ENCODE results near the gene SPATC1L. TPM values are rescaled to one million over a fixed set of nuclear protein-coding genes. Genes with fewer than 3 reads are reported as not detected.
"Not testable (repeated sequence)": the region's sequence is repeated elsewhere in the genome, so short reads cannot be mapped to it uniquely, and the experiment has no call there.

The SPATC1L gene
- total RNA-seq, 2 donors from 2014 or later, result 5.9 to 8.0 TPM

DNA sequence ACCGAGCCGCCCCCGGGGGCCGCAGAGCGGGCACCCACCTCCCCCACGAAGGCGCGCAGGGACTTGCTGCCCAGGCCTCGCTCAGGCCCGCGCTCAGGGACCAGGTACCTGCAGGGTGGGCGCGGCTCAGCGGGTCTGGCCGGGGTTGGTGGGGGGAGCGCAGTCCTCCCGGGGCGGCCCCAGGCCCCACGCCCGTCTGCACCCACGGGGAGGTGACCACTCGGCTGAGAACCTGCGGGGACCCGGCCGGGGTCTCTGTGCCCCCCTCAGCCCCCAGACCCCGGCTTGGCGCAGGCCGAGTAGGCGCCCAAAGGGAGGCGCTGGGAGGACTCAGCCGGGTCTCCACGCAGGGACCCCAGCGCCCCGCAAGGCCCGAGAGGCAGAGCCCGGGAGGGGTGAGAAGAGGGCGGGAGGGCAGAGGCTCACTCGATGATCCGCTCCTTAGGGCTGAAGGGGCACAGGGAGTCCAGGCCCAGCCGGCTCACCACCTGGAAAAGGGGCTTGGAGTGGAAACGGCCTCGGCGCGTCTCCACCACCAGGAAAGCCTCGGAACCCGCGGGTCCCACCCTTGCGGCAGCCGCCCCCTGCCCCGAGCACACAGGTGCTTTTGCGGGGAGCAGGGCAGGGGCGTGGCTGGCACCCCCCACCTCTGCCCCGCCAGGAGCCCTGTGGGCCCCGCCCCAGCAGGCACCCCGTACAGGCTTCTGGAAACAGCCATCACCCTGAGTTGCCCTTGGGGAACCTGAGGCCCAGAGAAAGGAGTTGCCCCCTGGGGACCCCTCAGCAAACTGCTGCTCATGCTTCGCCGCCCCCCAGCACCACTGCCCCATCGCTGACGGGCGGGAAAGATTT, 38.2 kb downstream of the SPATC1L start:
- intact Hi-C loops (cut with DNase I, micrococcal nuclease), result loop anchor here in 1 of 2 donors (10.0 kb wide), 1 partner anchor 79 kb away; the partner anchor contains the start of gene LSS
- peak in 1 of 2 donors; percentile 22 for DNase-seq
- ATAC-seq, result no peak

DNA sequence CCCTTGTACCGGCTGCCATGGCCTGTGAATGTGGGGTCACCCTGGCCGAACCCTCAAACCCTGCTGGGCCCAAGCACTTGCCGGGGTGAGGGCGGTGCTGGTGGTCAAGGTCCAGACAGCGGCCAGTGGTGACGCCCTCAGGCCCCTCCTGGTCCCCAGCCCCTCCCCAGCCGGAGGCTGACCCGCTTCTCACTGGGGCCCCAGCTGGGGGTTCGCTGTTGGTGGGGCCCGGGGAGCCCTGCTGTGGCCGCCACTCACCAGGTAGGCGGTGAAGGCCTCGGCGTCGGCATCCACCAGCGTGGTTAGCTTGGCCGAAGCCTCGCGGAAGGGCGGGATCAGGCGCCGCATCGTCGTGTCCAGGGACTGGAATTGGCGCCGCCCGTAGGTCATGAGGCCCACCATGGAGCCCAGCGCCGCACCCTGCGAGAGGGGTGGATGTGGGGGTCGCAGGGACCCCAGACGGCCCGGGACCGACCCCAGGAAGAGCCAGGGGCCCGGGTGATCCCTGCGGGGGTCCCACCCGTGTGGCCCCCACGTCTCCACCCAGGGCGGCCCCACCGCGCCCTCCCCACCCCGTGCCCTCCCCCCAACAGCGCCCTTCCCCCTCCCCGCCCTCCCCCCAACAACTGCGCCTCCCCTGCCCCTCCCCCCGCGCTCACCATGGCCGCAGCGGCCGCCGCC, 39.0 kb downstream of the SPATC1L start:
- no peak for ATAC-seq
- intact Hi-C loops (cut with DNase I, micrococcal nuclease), result loop anchor here in 1 of 2 donors (10.0 kb wide), 1 partner anchor 80 kb away; the partner anchor contains the start of gene LSS
- DNase-seq, result no peak

- ATAC-seq (no peak), DNase-seq (no peak)
- intact Hi-C loops (cut with DNase I, micrococcal nuclease), result loop anchor here in 1 of 2 donors (10.0 kb wide), 1 partner anchor 80 kb away; the partner anchor contains the start of gene LSS
These were observed 39.7 kb downstream of the SPATC1L start for GRCh38 chr21:46144464-46145070.

- DNase-seq, result no peak
- intact Hi-C loops (cut with DNase I, micrococcal nuclease), result loop anchor here in 1 of 2 donors (10.0 kb wide), 1 partner anchor 82 kb away; the partner anchor contains the start of gene LSS
- no peak for ATAC-seq
These were observed 41.4 kb downstream of the SPATC1L start for GRCh38 chr21:46142582-46143473.

DNA sequence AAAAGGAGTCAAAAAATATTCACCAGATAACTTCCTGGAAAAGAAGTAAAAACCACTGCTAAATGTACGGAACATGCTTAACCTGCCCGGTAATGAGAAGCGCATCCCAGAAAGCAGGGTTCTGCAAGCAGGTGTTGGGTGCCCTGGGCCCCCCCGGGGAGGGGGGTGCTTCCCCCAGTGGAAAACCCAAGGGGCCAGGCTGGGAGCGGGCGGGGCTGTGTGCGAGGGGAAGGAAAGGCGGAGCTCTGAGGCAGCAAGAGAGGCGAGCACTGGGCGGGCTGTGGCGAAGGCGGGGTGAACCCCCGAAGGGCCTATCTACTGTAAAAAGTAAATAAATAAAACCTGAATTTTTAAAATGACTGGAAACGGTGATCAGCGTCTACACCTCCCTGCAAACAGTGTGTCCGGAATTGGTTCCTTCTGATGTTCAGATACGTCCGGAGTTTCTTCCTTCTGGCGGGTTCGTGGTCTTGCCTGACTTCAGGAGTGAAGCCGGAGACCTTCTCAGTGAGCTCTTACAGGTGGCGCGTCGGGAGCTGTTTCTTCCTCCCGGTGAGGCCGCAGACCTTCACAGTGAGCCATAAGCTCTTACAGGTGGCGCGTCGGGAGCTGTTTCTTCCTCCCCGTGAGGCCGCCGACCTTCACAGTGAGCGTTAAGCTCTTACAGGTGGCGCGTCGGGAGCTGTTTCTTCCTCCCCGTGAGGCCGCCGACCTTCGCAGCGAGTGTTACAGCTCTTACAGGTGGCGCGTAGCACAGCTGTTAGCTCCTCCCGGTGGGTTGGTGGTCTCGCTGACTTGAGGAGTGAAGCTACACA, 42.3 kb downstream of the SPATC1L start:
- ATAC-seq (no peak), DNase-seq (no peak)
- intact Hi-C loops (cut with DNase I, micrococcal nuclease), result loop anchor here in 1 of 2 donors (10.0 kb wide), 1 partner anchor 83 kb away; the partner anchor contains the start of gene LSS

DNA sequence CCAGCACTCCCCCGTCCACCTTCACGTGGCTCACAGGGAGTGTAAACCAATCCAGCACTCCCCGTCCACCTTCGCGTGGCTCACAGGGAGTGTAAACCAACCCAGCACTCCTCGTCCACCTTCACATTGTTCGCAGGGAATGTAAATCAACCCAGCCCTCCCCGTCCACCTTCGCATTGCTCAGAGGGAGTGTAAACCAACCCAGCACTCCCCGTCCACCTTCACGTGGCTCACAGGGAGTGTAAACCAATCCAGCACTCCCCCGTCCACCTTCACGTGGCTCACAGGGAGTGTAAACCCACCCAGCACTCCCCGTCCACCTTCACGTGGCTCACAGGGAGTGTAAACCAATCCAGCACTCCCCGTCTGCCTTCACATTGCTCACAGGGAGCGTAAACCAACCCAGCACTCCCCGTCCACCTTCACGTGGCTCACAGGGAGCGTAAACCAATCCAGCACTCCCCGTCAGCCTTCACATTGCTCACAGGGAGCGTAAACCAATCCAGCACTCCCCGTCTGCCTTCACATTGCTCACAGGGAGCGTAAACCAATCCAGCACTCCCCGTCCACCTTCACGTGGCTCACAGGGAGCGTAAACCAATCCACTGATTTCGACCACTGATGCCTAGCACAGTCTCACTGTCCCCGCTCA, 43.8 kb downstream of the SPATC1L start:
- intact Hi-C loops (cut with DNase I, micrococcal nuclease), result loop anchor here in 1 of 2 donors (10.0 kb wide), 1 partner anchor 84 kb away; the partner anchor contains the start of gene LSS
- not testable (repeated sequence) for ATAC-seq

GRCh38 chr21:46139686-46140085, 44.6 kb downstream of the SPATC1L start:
- ATAC-seq (no peak), DNase-seq (no peak)
- intact Hi-C loops (cut with DNase I, micrococcal nuclease), result loop anchor here in 1 of 2 donors (10.0 kb wide), 1 partner anchor 85 kb away; the partner anchor contains the start of gene LSS

More for the DNA sequence above, 43.8 kb downstream of the SPATC1L start:
- DNase-seq, result not testable (repeated sequence)

DNA sequence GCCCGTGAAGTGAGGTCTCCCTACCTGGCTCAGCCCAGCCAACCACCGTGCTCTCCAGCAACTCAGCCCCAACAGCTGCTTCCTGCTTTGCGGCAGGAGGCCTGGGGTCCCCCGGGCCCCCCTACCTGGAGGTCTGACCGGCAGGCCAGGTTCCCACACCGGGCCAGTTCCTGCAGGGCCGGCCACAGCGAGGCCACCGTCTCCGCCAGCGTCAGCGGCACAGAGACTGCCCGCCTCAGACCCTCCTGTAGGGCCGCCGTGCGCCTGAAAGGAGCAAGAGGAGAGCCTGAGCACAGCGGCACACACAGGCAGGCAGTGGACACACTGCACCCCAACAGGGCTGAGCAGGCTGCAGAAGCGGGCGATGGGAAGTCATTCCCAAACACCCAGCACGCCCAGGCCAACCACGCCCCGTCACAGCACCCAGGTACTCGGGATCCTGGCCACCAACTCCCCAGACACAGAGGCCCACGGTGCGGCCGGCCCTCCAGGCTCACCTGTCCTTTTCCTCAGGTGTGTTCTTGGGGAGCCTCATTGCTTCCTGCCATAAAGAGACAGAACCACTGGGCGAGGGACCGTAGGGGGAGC, 45.8 kb downstream of the SPATC1L start:
- intact Hi-C loops (cut with DNase I, micrococcal nuclease), result no loop called here

GRCh38 chr21:46137908-46138307, 46.4 kb downstream of the SPATC1L start:
- intact Hi-C loops (cut with DNase I, micrococcal nuclease), result no loop called here
- no peak for ATAC-seq

More for the DNA sequence above, 45.8 kb downstream of the SPATC1L start:
- DNase-seq (no peak), ATAC-seq (no peak)

GRCh38 chr21:46136739-46137349, 47.4 kb downstream of the SPATC1L start:
- DNase-seq, result no peak
- intact Hi-C loops (cut with DNase I, micrococcal nuclease), result no loop called here

More at GRCh38 chr21:46137908-46138307, 46.4 kb downstream of the SPATC1L start:
- DNase-seq, result no peak

DNA sequence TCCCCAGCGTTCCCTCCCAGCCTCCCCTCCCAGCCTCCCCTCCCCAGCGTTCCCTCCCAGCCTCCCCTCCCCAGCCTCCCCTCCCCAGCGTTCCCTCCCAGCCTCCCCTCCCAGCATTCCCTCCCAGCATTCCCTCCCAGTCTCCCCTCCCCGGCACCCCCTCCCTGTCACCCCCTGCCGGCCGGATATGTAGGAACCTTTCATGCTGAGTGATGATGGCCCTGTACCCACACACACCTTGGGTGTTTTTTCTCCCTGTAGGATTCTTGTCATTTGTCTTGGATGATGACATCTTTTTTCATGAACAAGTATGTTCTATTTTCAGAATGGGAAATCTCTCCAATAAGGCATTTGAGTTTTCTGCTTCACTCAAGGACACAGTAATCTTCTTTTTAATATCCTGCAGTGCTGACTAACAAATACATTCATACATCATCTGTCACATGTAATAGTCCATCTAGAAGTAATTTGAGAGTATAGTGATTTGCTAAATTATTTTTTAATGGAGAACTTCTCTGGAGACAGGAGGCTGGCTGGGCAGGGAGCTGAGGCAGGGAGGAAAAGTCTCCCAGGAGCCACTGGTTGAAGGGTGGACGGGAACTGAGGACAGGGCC, 48.4 kb downstream of the SPATC1L start:
- DNase-seq (no peak), ATAC-seq (no peak)
- intact Hi-C loops (cut with DNase I, micrococcal nuclease), result no loop called here

More at GRCh38 chr21:46136739-46137349, 47.4 kb downstream of the SPATC1L start:
- no peak for ATAC-seq

DNA sequence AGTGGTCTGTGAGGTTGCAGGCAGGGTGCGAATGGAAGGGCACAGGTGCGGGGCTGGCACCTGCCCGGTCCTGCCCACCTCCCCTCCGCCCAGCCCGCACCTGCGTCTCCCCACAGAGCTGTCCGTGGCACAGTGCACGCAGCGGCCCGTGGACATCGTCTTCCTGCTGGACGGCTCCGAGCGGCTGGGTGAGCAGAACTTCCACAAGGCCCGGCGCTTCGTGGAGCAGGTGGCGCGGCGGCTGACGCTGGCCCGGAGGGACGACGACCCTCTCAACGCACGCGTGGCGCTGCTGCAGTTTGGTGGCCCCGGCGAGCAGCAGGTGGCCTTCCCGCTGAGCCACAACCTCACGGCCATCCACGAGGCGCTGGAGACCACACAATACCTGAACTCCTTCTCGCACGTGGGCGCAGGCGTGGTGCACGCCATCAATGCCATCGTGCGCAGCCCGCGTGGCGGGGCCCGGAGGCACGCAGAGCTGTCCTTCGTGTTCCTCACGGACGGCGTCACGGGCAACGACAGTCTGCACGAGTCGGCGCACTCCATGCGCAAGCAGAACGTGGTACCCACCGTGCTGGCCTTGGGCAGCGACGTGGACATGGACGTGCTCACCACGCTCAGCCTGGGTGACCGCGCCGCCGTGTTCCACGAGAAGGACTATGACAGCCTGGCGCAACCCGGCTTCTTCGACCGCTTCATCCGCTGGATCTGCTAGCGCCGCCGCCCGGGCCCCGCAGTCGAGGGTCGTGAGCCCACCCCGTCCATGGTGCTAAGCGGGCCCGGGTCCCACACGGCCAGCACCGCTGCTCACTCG, 52.2 kb downstream of the SPATC1L start:
- no peak for ATAC-seq
- DNase-seq, result no peak
- intact Hi-C loops (cut with DNase I, micrococcal nuclease), result no loop called here

- DNase-seq (no peak), ATAC-seq (no peak)
- intact Hi-C loops (cut with DNase I, micrococcal nuclease), result no loop called here
These were observed 52.7 kb downstream of the SPATC1L start for GRCh38 chr21:46131588-46131837.

- intact Hi-C loops (cut with DNase I, micrococcal nuclease), result no loop called here
- no peak for DNase-seq
- ATAC-seq, result no peak
These were observed 53.2 kb downstream of the SPATC1L start for GRCh38 chr21:46130831-46131587.

Measured in left colon (tissue), 2 donors.